ENCODE results near the gene CYP1A2. TPM values are rescaled to one million over a fixed set of nuclear protein-coding genes. Genes with fewer than 3 reads are reported as not detected.
A peak's percentile ranks its signal among the peaks of the same experiment; 100 is the strongest.

Gene CYP1A2
- total and polyA plus RNA-seq, 4 donors: 0.05 to 0.57 (median 0.17) TPM; not detected in 1

- ATAC-seq (ENCODE audit: insufficient read depth, low FRiP score): no peak
- Histone ChIP-seq H3K9ac (ENCODE audit: insufficient read depth in 1 of 2, low read length in 2 of 2) (no peak overlapping the region), H3K36me3 (ENCODE audit: control insufficient read depth in 4 of 4, insufficient read depth in 4 of 4, low read length in 4 of 4) (peaks cover 3 to 50% (median 9%) of the 10 kb centered on the region in 4 donors), H3K4me1 (ENCODE audit: control insufficient read depth in 5 of 5, insufficient read depth in 5 of 5, low read length in 5 of 5) (peaks cover 0 to 6% (median 0%) of the 10 kb centered on the region in 5 donors), H3K9me3 (ENCODE audit: control insufficient read depth in 4 of 4, insufficient read depth in 3 of 4, low read length in 3 of 4) (no peaks in the 10 kb centered on the region), H3K27ac (ENCODE audit: low read depth in 1 of 2, low read length in 1 of 2) (peak overlapping the region in 1 of 2 donors; percentile 20), H3K27me3 (ENCODE audit: control insufficient read depth in 3 of 3, insufficient read depth in 3 of 3, low read length in 2 of 3) (no peaks in the 10 kb centered on the region), H3K4me3 (no peak overlapping the region)
- 84% methylated on average over 16 of the region's 16 CpGs for WGBS, 2 donors
- no peak for TF ChIP-seq CTCF (IDR thresholded peaks at IDR 0.05; ENCODE audit: control extremely low read depth, extremely low read depth)
- no peak for DNase-seq
Observed at GRCh38 chr15:74799255-74799855, 50.7 kb downstream of the CYP1A2 start.

- WGBS, 2 donors: 48% methylated on average over 18 of the region's 18 CpGs
- Histone ChIP-seq H3K4me3 (no peak overlapping the region), H3K4me1 (ENCODE audit: control insufficient read depth in 5 of 5, insufficient read depth in 5 of 5, low read length in 5 of 5) (peaks cover 0 to 4% (median 0%) of the 10 kb centered on the region in 5 donors), H3K9ac (ENCODE audit: insufficient read depth in 1 of 2, low read length in 2 of 2) (no peak overlapping the region), H3K9me3 (ENCODE audit: control insufficient read depth in 4 of 4, insufficient read depth in 3 of 4, low read length in 3 of 4) (no peaks in the 10 kb centered on the region), H3K27ac (ENCODE audit: low read depth in 1 of 2, low read length in 1 of 2) (peak overlapping the region in 1 of 2 donors; percentile 20), H3K27me3 (ENCODE audit: control insufficient read depth in 3 of 3, insufficient read depth in 3 of 3, low read length in 2 of 3) (no peaks in the 10 kb centered on the region), H3K36me3 (ENCODE audit: control insufficient read depth in 4 of 4, insufficient read depth in 4 of 4, low read length in 4 of 4) (peaks cover 3 to 50% (median 9%) of the 10 kb centered on the region in 4 donors)
- DNase-seq: peak in 2 of 3 donors; percentile 34 to 47
- peak; percentile 85 for ATAC-seq (ENCODE audit: insufficient read depth, low FRiP score)
- peak; percentile 96 for TF ChIP-seq CTCF (IDR thresholded peaks at IDR 0.05; ENCODE audit: control extremely low read depth, extremely low read depth)
Observed at GRCh38 chr15:74799856-74800558, 51.4 kb downstream of the CYP1A2 start.

- WGBS, 2 donors: 86 to 89% methylated on average over 20 of the region's 20 CpGs
- no peak overlapping the region for H3K27ac ChIP-seq (ENCODE audit: low read depth in 1 of 2, low read length in 1 of 2)
- no peak for ATAC-seq (ENCODE audit: insufficient read depth, low FRiP score)
Observed at GRCh38 chr15:74800559-74801094, 52.0 kb downstream of the CYP1A2 start.

More at GRCh38 chr15:74800559-74801094, 52.0 kb downstream of the CYP1A2 start:
- Histone ChIP-seq H3K9me3 (ENCODE audit: control insufficient read depth in 4 of 4, insufficient read depth in 3 of 4, low read length in 3 of 4) (no peaks in the 10 kb centered on the region), H3K9ac (ENCODE audit: insufficient read depth in 1 of 2, low read length in 2 of 2) (no peak overlapping the region), H3K4me3 (no peak overlapping the region), H3K27me3 (ENCODE audit: control insufficient read depth in 3 of 3, insufficient read depth in 3 of 3, low read length in 2 of 3) (no peaks in the 10 kb centered on the region), H3K36me3 (ENCODE audit: control insufficient read depth in 4 of 4, insufficient read depth in 4 of 4, low read length in 4 of 4) (peaks cover 3 to 50% (median 9%) of the 10 kb centered on the region in 4 donors), H3K4me1 (ENCODE audit: control insufficient read depth in 5 of 5, insufficient read depth in 5 of 5, low read length in 5 of 5) (peaks cover 0 to 4% (median 0%) of the 10 kb centered on the region in 5 donors)
- TF ChIP-seq CTCF (IDR thresholded peaks at IDR 0.05; ENCODE audit: control extremely low read depth, extremely low read depth): no peak
- no peak for DNase-seq
